Gastroesophageal sphincter (tissue), 4 donors: ENCODE data around the gene UPB1. TPM values are rescaled to one million over a fixed set of nuclear protein-coding genes. Genes with fewer than 3 reads are reported as not detected.

Source experiments
- ATAC-seq: fragments of 150-250 bp; one replicate; pipeline ENCODE4 v1.9.1; 2016; ENCODE audit warnings: mild to moderate bottlenecking, moderate library complexity
- H3K27ac ChIP-seq, 4 donors: fragments of 200-600 bp; sonication (generic) in 3 of 4; 1 replicate in 3 of 4; 2 replicates in 1 of 4; pipeline ENCODE4 v1.5.1; 2016 to 2019
- H3K27me3 ChIP-seq: fragments of 200-600 bp; sonication (generic); one replicate; pipeline ENCODE4 v1.5.1; 2019
- H3K36me3 ChIP-seq, 2 donors: fragments of 200-600 bp; sonication (generic); one replicate each; pipeline ENCODE4 v1.5.1; 2019; ENCODE audit warnings: control low read depth in 1 of 2
- H3K4me1 ChIP-seq, 3 donors: fragments of 200-600 bp; sonication (generic); 1 replicate in 2 of 3; 2 replicates in 1 of 3; pipeline ENCODE4 v1.5.1; 2016 to 2019; ENCODE audit warnings: control low read depth in 2 of 3
- H3K4me3 ChIP-seq, 2 donors: fragments of 200-600 bp; sonication (generic); one replicate each; pipeline ENCODE4 v1.5.1; 2019; ENCODE audit warnings: mild to moderate bottlenecking in 1 of 2, moderate library complexity in 1 of 2
- H3K9me3 ChIP-seq, 3 donors: fragments of 200-600 bp; sonication (generic); one replicate each; pipeline ENCODE4 v1.5.1; 2017 to 2019; ENCODE audit warnings: control low read depth in 2 of 3
- EP300 ChIP-seq: sonication (generic); formaldehyde crosslinking; IDR thresholded peaks from one replicate; pipeline ENCODE4 v1.6.1; 2017; ENCODE audit warnings: antibody characterized with exemption, mild to moderate bottlenecking
- POLR2A ChIP-seq, 2 donors: fragments of 450-650 bp; IDR thresholded peaks; one replicate each; pipeline ENCODE4 v1.6.1; 2017; ENCODE audit warnings: antibody characterized with exemption in 2 of 2, mild to moderate bottlenecking in 2 of 2, moderate library complexity in 1 of 2
- POLR2AphosphoS5 ChIP-seq: sonication (generic); formaldehyde crosslinking; IDR thresholded peaks from one replicate; pipeline ENCODE4 v1.6.1; 2017; ENCODE audit warnings: antibody characterized with exemption
- WGBS, 2 donors: methylation state at CpG; one replicate each; pipeline ENCODE4 v1.1.5; 2018; ENCODE audit warnings: low coverage in 1 of 2; 5-methylcytosine and 5-hydroxymethylcytosine counted together
- total RNA-seq, 4 donors: library from RNA; depleted of rRNA; stranded (reverse); fragments of >200 nt; gene quantifications; one replicate each; pipeline ENCODE4 v1.1.0, GENCODE V29; 2016
- TF ChIP-seq, protein P1 (sequence below), 4 experiments: fragments of 200-600 bp in 2 of 4; fragments of 450-650 bp in 2 of 4; sonication (generic) in 1 of 4; IDR thresholded peaks; one replicate each; pipeline ENCODE4 v1.5.1; 2017 to 2019; ENCODE audit warnings: antibody characterized with exemption in 4 of 4, mild to moderate bottlenecking in 2 of 4, moderate library complexity in 2 of 4

Gene UPB1
- total RNA-seq, 4 donors from 2014 or later = 0.13 to 0.93 (median 0.50) TPM; not detected in 1

DNA sequence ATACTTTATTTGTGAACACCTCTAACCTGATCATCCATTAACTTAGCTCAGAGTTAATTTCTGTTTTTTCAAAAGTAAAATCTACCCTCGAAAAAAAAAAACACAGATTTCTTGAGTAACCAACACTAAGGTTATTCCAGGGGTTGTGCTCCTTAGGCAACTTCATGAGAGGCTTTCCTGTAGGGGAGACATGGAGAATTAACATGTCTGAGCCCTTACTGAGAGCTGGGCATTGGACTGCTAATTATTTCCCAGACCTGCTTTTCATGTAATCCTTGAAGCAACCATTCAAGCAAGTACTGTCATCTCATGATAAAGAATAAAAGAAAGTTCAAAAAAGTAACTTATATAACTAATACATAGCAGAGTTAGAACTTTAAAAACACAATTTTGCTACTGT lies 13.5 kb upstream of the UPB1 start:
- 60 to 88% methylated on average over 1 of the region's 1 CpG for WGBS, 2 donors
- H3K36me3 ChIP-seq = no peaks in the 10 kb centered on the region
- H3K4me3 ChIP-seq = no peak overlapping the region
- no peaks in the 10 kb centered on the region for H3K27me3 ChIP-seq
- no peaks in the 10 kb centered on the region for H3K9me3 ChIP-seq
- TF ChIP-seq POLR2AphosphoS5 (no peak), POLR2A (IDR thresholded peaks at IDR 0.05) (no peak), EP300 (no peak)
- TF ChIP-seq, protein P1, sequence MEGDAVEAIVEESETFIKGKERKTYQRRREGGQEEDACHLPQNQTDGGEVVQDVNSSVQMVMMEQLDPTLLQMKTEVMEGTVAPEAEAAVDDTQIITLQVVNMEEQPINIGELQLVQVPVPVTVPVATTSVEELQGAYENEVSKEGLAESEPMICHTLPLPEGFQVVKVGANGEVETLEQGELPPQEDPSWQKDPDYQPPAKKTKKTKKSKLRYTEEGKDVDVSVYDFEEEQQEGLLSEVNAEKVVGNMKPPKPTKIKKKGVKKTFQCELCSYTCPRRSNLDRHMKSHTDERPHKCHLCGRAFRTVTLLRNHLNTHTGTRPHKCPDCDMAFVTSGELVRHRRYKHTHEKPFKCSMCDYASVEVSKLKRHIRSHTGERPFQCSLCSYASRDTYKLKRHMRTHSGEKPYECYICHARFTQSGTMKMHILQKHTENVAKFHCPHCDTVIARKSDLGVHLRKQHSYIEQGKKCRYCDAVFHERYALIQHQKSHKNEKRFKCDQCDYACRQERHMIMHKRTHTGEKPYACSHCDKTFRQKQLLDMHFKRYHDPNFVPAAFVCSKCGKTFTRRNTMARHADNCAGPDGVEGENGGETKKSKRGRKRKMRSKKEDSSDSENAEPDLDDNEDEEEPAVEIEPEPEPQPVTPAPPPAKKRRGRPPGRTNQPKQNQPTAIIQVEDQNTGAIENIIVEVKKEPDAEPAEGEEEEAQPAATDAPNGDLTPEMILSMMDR (IDR thresholded peaks at IDR 0.05) = no peak
- peaks cover 0 to 15% (median 8%) of the 10 kb centered on the region in 3 donors for H3K4me1 ChIP-seq
- ATAC-seq = no peak
- no peak overlapping the region for H3K27ac ChIP-seq

DNA sequence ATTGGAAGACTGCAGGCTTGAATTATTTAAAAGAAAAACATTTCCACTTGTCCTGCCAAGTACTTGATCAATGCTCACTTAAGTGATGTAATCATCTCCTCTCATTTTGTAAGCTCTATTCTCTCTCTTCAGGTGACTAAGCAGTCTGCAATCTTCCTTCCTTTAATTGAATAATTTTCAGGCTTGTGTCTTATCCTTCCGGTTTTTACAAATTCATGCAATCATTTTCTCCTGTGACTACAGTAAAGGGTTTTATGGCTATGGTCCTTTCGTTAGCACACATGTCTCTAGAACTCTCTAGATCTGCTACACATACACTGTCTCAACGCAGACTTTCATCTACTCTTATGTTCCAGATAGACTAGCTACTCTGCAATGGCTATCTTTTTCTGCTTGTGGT lies 12.6 kb upstream of the UPB1 start:
- H3K4me1 ChIP-seq = peaks cover 0 to 15% (median 8%) of the 10 kb centered on the region in 3 donors
- 14 to 20% methylated on average over 2 to 3 of the region's 3 CpGs for WGBS, 2 donors
- ATAC-seq = peak; percentile 89
- no peaks in the 10 kb centered on the region for H3K36me3 ChIP-seq
- no peaks in the 10 kb centered on the region for H3K27me3 ChIP-seq
- peak overlapping the region in 3 of 4 donors; percentile 21 to 60 (median 40) for H3K27ac ChIP-seq
- H3K4me3 ChIP-seq = no peak overlapping the region
- H3K9me3 ChIP-seq = no peaks in the 10 kb centered on the region
- TF ChIP-seq, protein P1 (IDR thresholded peaks at IDR 0.05) = no peak
- peak; percentile 74 for TF ChIP-seq POLR2AphosphoS5

DNA sequence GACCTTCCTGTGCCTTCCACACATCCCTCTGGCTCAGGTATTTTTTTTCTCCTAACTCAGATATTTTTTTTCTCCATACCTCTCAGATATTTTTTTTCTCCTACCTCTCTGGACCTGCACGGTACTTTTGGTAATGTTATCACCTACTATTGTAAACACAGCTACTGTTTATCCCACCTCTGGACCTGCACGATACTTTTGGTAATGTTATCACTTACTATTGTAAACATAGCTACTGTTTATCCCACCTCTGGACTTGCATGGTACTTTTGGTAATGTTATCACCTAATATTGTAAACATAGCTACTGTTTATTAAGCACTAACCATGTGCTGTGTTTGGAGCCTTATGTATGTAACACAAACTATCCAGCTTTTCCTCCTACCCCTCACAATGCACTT lies 12.1 kb upstream of the UPB1 start:
- H3K27ac ChIP-seq = peak overlapping the region in 3 of 4 donors; percentile 21 to 60 (median 40)

DNA sequence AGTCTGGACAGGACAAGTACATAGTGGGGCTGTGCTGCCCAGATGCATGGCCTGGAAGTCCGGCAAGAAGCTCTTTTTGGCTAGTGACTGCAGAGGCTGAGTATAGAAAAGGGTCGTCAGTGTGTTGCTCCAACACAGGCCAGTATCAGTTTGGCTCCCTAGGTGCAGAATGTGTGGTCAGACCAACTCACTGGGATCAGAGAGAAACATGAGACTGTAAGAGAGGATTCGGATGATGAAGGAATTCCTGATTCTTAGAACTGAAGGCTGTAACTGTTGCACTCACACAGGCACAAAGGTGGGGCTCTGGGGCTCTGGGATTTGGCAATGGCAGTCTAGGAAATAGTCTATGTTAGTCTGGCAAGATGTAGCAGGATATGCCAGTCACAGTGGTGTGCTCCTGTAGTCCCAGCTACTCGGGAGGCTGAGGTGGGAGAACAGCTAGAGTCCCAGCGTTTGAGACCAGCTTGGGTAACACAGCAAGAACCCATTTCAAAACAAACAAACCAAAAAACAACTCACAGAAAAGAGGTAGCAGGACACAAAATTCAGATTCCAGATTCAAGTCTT lies 11.1 kb upstream of the UPB1 start:
- no peak for ATAC-seq
- TF ChIP-seq EP300 (no peak), POLR2A (IDR thresholded peaks at IDR 0.05) (no peak), POLR2AphosphoS5 (no peak)
- TF ChIP-seq, protein P1 (IDR thresholded peaks at IDR 0.05) = no peak
- H3K4me1 ChIP-seq = peaks cover 0 to 15% (median 8%) of the 10 kb centered on the region in 3 donors

More for the DNA sequence above, 12.1 kb upstream of the UPB1 start:
- Histone ChIP-seq H3K27me3 (no peaks in the 10 kb centered on the region), H3K36me3 (no peaks in the 10 kb centered on the region), H3K4me3 (no peak overlapping the region), H3K4me1 (peaks cover 0 to 15% (median 8%) of the 10 kb centered on the region in 3 donors), H3K9me3 (no peaks in the 10 kb centered on the region)
- WGBS, 2 donors = 17 to 51% methylated on average over 2 of the region's 2 CpGs
- TF ChIP-seq EP300 = no peak
- no peak for TF ChIP-seq POLR2A (IDR thresholded peaks at IDR 0.05)
- TF ChIP-seq, protein P1 (IDR thresholded peaks at IDR 0.05) = no peak
- ATAC-seq = no peak

DNA sequence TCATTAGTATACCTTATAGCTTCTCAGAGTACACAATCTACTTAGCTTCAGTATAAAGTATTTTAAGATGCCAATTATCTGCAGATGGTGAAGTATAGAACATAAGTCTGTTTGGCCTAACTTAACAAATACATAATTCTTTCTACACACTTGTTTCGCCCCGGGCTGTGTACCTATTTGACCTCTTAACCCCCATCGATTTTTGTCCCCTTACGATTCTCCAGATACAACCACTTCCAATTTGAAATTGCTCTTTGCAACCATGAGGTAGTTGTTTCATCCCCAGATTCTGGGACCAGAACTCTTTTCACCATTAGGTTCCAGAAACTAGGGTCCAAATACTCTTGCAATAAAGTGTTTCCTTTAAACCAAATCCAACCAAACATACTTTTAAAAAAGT lies 10.0 kb upstream of the UPB1 start:
- ATAC-seq = no peak

More for the DNA sequence above, 11.1 kb upstream of the UPB1 start:
- WGBS, 2 donors = 55 to 59% methylated on average over 3 to 4 of the region's 5 CpGs
- no peaks in the 10 kb centered on the region for H3K27me3 ChIP-seq
- H3K9me3 ChIP-seq = no peaks in the 10 kb centered on the region
- no peak overlapping the region for H3K4me3 ChIP-seq
- H3K36me3 ChIP-seq = no peaks in the 10 kb centered on the region
- H3K27ac ChIP-seq = no peak overlapping the region

More for the DNA sequence above, 10.0 kb upstream of the UPB1 start:
- peaks cover 0 to 15% (median 8%) of the 10 kb centered on the region in 3 donors for H3K4me1 ChIP-seq
- TF ChIP-seq POLR2AphosphoS5 = no peak
- TF ChIP-seq EP300 = no peak
- TF ChIP-seq, protein P1 (IDR thresholded peaks at IDR 0.05) = no peak
- TF ChIP-seq POLR2A (IDR thresholded peaks at IDR 0.05) = no peak
- no peak overlapping the region for H3K4me3 ChIP-seq
- 94 to 100% methylated on average over 4 of the region's 4 CpGs for WGBS, 2 donors
- H3K36me3 ChIP-seq = no peaks in the 10 kb centered on the region
- no peaks in the 10 kb centered on the region for H3K9me3 ChIP-seq
- H3K27me3 ChIP-seq = no peaks in the 10 kb centered on the region
- no peak overlapping the region for H3K27ac ChIP-seq
